GM18519 (cell line): ENCODE data around the gene TNPO2.

Source experiments
- ATAC-seq: cut with Tn5 transposase; IDR thresholded peaks from one replicate; pipeline ENCODE4 v1.9.1; 2021; ENCODE audit warnings: mild to moderate bottlenecking, moderate library complexity; ENCODE audit not compliant: unreplicated experiment, low FRiP score

Gene TNPO2

DNA sequence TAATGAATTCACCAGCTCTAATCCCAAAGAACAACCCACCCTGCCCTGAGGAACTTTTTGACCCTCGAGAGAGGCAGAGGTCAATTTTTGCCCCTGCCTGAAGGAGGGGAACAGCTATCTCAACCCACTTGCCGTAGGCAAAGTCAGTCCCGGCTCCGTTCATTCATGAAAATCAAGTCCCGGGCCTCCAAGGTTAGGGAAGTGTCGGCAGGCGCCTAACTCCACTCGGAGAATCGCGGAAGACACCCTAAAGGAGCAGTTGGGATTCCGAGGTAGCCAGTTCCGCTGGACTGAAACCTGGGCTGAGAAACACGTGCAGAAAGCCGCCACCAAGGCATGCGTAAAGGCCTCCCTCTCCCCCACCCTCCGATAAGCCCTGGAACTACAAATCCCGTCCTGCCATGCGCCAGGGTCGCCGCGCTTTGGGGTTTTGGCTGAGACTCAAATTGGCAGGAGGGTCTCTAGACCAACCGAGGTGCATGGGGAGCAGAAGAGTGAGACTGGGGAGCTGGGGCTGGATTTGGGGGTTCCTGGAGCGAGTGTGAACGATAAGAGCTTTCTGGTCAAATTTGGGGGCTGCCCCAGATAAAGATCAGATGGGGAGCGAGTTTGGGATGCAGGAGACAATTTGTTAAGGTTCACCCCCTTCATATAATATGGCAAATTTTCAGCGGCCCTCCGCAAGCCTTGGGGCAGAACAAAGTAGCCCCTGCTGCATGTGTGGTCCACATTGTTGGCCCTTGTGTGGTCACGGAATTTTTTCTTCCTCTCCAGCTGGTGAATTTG, at the start of gene TNPO2:
Gene TNPO2, minus strand, starts transcription at position 292 of the 786 bp plus-strand sequence. CDS start 2,955 bp downstream, outside the sequence.
- no peak for ATAC-seq

DNA sequence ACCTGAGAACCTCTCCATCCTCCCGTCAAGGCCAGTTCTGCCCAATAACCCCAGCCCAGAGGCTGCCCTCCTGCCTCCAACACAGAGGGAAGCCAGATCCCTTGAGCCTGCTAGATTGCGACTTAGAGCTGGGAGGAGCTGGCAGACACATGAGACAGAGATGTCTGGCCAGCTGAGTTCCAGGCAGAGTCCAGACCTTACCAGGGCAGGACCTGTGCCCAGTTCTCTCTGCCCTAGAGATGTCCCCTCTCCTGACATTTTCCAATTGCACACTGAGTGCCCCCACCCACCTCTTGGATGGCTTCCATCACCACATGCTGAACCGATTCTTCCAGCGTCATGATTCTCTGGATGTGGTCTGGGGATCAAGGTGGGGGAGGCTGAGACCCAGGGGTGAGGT, 48.6 kb upstream of the TNPO2 start:
- no peak for ATAC-seq

DNA sequence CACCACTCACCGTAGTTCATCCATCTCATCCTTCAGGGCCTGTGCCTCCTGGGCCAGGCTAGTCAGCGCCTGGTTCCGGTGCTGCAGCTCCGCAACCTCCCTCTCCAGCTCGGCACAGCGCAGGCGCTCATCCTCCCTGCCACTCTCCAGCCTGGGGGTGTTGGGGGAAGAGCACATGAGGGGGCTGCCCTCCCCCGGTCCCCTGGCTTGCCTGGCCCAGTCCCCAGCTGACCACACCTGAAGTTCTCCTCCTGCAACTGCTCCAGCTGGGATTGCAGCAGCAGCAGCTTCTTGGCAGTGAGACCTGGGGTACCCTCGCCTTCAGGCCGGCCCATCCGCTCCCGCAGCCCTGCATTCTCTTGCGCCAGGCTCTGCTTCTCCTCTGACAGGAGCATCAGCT, 47.2 kb upstream of the TNPO2 start:
- no peak for ATAC-seq

DNA sequence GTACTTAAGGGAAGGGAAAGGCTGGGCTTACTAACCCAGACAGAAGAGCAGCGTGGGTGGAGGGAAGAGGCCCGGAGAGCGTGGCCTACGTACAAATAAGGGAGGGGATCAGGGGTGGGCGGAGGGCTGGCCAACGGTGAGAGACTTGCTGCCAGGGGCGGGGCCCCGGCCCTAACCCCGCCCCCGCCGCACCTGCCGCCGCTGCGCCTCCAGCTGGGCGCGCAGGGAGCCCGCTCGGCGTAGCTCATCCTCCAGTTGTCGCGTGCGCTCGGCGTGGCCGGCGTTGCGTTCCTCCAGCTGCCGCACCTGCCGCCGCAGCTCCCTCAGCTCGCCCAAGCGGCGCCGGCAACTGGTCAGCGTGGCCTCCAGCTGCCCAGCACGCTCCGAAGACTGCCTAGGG, 46.0 kb upstream of the TNPO2 start:
- ATAC-seq, result no peak

DNA sequence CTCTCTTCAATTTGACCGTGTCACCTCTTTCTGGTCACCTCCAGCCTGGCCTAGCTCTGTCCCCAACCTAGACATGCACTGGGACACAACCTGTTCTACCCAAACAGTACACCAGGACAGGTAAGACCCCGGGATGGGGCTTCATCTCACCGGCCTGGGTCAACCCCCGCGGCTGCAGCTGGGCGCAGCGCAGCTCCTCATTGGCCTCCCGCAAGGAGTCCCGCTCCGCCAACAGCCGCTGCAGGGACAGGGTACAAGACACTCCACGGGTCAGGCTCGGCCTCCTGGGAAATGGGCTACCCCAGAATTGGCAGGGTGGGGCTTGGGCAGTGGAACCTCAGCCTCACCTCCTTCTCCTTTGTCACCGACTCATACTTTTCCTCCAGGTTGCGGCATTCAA, 43.9 kb upstream of the TNPO2 start:
- ATAC-seq, result no peak

DNA sequence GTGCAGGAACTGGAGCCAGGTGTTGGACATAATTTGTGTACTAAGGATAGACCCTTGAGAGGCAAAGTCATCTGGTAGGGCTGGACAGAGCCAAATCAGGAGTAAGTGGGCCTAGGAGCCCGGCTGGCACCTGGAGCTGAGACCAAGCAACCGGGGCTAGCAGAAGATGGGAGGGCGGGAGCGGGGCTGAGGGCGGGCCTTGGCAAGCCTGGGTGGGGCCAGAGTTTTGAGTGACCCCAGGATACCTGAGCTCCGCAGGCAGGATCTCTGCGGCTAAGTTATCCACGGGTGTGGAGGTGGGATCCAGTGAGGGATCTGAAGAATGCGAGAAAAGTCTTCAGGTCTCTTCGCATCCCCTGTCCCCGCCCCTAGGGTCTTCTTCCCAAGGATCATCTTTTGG, 43.4 kb upstream of the TNPO2 start:
- no peak for ATAC-seq

DNA sequence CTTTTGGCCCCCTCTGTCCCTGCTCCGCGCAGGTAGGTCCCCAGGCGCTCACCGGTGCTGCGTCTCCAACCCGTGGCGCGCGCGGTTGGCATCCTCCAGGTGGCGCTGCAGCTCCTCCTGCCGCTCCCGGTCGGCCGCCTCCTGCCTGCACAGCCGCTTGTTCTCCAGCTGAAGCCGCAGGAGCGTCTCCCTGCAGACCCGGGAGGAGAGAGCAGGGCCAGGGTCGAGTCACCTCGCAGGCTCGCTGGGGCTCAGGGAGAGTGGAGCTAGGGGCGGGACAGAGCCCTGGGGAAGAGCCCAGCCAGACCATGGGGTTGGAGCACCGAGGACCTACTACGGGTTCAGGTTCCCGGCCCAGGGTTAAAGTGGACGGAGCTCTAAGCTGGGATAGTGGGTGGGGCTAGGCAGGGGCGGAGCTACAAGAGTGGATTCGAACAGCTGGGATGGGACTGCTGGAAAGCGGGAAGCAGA, 42.4 kb upstream of the TNPO2 start:
- no peak for ATAC-seq

DNA sequence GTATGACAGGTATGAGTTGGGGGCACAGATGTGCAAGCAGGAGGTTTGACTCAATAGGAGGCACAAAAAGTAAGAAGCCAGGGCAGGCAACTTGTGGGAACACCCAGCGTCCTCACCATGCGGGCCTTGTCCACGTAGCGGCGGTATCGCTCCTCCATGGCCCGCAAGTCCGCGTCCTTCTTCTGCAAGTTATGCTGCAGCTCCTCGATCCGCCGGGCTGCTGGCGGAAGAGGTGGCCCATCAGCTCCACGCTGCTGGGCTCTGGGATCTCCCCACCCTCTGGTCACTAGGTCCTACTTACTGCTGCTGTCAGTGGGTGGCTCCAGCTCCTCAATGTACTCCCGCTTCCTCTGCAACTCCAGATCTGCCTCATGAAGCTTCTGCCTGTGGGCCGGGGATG, 41.0 kb upstream of the TNPO2 start:
- no peak for ATAC-seq

DNA sequence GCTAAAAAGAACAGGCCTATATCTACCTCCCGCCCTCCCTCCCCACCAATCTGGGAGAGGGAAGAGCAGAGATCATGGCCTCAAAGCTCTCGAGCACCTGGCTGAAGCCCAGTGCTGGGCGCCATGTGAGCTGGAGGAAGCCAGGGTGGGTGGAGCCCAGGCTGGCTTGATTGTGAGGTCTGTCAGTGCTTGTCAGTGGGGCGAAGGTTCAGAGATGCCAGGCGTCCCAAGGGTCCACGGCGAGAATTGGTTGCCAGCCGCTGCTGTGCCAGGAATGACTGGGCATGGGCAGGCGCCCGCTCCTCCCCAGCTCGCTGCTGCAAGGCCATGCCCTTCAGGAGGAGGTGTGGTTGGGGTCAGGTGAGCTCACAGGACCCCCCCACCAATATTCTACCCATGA, 39.4 kb upstream of the TNPO2 start:
- no peak for ATAC-seq

DNA sequence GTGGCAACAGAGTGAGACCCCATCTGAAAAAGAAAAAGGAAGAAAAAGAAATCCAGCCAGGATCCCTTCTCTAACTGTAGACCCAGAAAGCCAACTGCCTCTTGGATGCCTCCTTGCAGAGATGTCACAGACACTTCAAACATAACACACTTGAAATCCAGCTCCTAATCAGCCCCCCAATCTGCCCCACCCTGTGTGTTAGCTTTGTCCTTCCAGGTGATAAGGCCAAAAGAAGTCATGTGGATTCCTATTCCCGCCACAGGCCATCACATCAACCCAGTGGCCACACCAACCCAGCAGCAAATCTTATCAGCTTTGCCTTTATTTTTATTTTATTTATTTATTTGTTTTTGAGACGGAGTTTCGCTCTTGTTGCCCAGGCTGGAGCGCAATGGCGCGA, 36.0 kb upstream of the TNPO2 start:
- ATAC-seq, result no peak

DNA sequence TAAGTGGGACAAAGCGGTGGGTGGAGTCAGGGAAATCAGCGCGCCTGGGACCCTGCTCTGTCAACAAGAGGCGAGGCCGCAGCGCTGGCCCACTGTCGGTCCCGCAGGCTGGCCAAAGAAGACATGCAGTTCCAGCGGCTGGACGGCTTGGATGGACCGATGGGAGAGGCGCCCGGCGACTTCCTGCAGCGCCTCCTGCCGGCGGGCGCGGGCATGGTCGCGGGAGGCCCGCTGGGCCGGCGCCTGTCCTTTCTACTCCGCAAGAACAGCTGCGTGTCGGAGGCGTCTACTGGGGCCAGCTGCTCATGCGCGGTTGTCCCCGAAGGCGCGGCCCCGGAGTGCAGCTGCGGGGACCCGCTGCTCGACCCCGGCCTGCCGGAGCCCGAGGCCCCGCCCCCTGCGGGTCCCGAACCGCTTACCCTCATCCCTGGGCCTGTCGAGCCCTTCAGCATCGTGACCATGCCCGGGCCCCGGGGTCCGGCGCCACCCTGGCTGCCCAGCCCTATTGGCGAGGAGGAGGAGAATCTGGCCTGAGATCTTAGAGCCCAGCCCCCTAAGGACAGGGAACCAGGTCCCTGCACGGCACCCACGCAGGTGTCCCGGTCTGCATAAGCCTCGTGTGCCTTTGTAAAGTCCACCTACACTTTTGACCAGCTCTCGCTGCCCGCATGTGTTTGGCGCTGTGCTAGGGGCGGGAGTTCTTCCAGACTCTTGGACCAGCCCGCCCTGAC, 34.0 kb upstream of the TNPO2 start:
- ATAC-seq, result no peak

DNA sequence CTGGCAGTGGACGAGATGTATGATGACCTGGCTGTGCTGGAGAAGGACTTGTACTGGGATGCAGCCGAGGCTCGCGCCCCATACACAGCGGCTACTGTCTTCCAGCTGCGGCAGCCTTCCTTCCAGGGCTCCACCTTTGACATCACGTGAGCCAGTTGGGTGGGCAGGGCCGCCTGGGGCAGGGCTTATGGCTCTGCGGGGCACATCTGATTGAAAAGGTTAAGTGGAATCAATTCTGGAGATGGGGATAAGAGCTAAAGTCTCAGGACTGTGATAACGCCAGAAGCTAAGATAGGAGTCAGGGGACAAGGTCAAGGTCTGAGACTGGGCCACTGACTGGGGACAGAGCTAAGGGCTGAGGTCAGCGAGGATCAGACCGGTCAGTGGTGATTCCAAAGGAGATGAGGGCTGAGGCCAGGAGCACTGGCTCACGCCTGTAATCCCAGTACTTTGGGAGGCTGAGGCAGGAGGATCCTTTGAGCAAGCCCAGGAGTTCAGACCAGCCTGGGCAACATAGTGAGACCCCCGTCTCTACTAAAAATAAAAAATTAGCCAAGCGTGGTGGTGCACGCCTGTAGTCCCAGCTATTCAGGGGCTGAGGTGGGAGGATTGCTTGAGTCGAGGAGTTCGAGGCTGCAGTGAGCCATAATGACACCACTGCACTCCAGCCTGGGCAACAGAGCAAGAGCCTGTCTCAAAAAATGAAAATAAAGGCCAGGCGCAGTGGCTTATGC, 32.6 kb upstream of the TNPO2 start:
- ATAC-seq, result no peak

DNA sequence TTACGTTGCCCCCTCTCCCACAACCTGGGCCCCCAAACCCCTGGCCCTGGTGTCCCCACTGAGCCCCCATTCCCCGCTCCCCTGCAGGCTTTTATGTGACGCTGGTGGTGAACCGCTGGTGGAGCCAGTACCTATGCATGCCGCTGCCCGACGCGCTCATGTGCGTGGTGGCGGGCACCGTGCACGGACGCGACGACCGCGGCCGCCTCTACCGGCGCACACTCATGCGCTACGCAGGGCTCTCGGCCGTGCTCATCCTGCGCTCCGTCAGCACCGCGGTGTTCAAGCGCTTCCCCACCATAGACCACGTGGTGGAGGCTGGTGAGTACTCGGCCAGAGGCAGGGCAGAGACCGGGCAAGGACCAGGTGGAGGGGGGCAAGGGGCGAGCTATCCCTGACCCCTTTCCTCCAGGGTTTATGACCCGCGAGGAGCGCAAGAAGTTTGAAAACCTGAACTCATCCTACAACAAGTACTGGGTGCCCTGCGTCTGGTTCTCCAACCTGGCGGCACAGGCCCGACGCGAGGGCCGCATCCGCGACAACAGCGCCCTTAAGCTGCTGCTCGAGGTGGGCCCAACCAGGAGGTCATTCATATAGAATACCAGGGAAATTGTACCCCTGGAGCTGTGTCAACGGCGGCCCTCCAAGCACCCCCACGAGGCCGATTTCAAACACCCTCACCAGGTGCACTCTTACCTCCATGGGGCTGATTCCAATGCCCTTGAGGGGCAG, 30.9 kb upstream of the TNPO2 start:
- no peak for ATAC-seq

DNA sequence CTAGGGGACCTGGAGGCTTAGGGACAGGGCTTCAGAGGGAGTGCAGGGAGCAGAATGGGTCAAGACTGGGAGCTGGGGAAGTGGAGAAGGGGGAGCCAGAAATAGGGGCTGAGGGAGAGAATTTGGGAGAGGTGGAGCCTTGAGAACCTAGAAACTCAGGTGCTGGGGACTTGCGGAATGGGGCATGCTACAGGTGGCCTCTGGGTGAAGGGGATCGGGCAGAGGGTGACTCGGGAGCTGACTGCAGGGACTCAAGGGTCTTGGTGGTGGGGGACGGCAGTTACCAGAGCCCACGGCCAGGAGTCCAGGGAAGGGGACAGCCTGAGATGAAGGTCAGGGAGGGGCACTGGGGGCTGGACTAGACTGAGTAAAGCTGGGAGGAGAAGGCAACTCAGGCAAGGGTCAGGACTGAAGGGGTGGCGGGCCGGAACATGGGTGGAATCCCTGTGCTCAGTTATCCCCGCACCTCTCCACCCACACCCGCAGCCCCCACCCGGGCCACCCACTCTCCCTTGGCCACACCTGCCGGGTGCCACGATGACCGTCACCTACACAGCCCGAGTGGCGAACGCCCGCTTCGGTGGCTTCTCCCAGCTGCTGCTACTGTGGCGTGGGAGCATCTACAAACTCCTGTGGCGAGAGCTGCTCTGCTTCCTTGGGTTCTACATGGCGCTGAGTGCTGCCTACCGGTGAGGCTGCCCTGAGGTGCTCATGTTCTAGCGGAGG, 28.5 kb upstream of the TNPO2 start:
- no peak for ATAC-seq

DNA sequence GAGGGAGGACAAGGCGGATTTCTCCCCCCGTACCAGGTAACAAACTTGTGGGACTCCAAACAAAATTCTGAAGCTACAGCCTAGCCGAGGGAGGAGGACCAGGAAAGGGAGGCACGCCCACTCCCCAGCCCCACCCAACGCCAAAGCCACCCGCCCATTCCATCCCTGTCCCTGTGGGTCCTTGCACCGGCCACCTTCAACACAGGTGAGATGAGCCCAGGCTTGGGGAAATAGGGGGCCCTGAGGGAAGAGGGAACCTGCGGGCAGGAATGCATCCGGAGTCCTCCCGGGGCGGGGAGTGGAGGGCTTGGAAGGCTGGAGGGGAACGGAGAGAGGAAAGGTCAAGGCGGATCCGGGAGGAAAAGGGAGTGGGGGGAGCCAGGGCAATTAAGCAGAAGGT, 27.9 kb upstream of the TNPO2 start, which contains the start of gene BEST2:
Gene BEST2, plus strand, starts transcription at position 157 of the 400 bp plus-strand sequence. CDS start 802 bp downstream, outside the sequence.
- no peak for ATAC-seq

DNA sequence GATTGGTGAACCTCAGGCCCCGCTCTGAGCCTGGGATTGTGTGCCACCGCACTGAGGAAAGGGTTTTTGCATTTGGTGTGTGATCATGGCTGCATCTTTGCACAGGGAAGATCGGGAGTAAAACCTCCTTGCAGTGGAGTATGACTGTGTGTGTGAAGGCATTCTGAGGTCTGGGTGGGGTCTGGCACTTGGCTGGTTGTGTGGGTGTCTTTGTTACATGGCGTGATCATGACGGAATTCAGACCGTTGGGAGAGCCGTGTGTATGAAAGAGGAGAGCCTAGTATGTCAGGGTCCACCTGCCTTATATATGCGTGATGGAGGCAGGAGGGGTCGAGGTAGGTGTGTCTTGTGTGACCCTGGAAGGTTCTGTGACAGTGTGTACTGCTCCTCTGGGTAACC, 27.1 kb upstream of the TNPO2 start:
- ATAC-seq, result no peak

DNA sequence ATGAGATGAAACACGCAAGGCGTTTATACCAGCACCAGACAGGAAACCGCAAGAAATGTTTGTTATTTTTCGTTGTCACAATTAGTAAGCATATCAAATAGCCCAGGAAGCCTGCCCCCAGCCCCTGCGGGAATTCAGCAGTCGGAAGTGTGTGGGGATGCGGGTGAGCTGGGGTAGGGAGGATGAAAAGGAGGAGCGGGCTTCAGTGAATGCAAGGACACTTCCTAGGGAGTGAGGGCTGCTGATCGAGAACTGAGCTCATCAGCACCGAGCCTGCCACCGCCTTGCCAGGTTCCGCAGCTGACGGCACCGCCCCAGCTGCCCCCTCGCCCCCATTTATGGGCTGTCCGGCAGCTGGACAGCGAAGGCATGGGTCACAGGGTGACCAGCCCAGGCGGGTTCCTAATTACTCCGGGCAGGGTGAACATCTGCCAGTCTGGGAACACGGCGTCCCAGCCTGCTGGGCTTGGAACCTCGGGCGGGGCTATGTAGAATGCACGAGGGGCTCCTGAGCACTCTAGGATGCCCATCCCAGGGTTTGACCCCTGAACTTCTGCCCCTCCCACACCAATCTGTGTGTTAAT, 26.3 kb upstream of the TNPO2 start:
- ATAC-seq, result no peak

DNA sequence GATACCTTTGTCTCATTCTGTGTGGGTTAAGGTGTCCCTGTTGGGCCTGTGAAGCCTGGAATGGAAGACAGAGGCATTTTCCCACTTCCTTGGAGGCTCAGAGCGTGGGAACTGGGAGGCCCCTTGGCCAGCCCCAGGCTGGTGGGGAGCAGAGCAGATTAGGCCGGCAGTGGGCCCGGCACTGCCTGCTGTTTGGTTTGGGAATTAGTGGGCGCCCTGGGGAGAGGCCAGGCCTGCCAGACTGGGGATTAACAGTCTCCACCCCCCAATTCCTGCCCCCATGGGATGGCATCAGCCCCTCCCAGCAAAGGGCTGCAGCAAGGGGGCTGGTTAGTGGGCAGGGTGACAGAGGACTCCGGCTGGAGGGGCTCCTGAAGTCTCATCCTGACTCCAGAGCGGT, 24.8 kb upstream of the TNPO2 start:
- no peak for ATAC-seq

DNA sequence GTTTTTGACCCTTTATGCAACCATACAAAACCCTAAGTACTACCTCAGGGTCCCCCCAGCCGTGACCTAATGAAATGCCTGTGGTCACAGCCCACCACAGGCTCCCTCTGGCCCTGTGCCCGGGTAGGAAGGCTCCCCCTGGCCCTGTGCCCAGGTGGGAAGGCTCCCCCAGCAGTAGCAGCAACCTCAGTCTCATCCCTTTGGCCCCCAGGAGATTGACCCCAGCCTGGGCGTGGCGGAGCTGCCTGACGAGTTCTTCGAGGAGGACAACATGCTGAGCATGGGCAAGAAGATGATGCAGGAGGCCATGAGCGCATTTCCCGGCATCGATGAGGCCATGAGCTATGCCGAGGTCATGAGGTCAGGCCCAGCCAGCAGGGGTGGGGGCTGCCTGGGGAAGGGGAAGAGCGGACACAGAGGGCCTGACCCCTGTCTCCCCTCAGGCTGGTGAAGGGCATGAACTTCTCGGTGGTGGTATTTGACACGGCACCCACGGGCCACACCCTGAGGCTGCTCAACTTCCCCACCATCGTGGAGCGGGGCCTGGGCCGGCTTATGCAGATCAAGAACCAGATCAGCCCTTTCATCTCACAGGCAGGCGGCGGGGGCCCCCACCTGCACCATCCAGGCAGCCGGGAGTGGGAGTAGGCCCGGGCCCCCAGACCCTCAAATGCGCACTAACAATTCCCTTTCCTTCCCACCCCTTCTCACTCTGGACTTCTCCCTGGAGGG, 21.6 kb upstream of the TNPO2 start:
- no peak for ATAC-seq
